ENCODE results near the gene ADD1.
A peak's percentile ranks its signal among the peaks of the same experiment; 100 is the strongest.

ADD1 gene

DNA sequence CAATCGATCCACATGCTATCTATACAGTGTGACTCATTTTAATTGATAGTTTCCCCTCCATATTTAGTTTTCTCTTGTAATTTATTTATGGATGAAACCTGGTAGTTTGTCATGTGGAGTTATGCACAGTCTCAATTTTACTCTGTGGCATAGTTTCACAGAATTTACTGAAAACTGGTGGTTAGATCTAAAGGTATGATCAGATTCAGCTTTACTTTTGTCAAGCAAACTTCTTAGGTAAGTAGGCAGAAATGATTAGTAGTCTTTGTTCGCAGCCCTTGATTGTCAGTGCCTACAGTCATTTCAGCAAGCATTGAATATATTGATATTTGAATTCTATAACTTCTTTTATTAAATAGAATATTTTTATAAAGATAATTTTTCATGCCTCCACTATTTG is 2.5 kb downstream of the ADD1 start:
- H3K36me3 ChIP-seq (ENCODE audit: control insufficient read depth, insufficient read depth, low read length) = no peaks in the 10 kb centered on the region
- no peak for DNase-seq
- H2BK5ac ChIP-seq (ENCODE audit: low read length) = no peak overlapping the region
- no peak overlapping the region for H2BK15ac ChIP-seq (replicated peaks; ENCODE audit: low read depth)
- H3K79me2 ChIP-seq (ENCODE audit: control insufficient read depth, insufficient read depth, low read length) = peaks cover 56% of the 10 kb centered on the region
- no peak overlapping the region for H3K56ac ChIP-seq (ENCODE audit: low read length)
- H3K27me3 ChIP-seq (ENCODE audit: insufficient read depth, low read length, poor library complexity) = no peaks in the 10 kb centered on the region
- H3K27ac ChIP-seq (ENCODE audit: low read depth, low read length) = no peak overlapping the region
- no peak overlapping the region for H2AK5ac ChIP-seq (ENCODE audit: low read length)
- no peak overlapping the region for H4K5ac ChIP-seq (ENCODE audit: low read length)
- H3K4ac ChIP-seq (ENCODE audit: low read depth, low read length) = no peak overlapping the region
- 100% methylated on average over 1 of the region's 2 CpGs for WGBS (ENCODE audit: extremely low coverage, insufficient coverage, low lambda C conversion rate)
- H3K23ac ChIP-seq (ENCODE audit: low read length) = no peak overlapping the region
- no peak overlapping the region for H3K4me2 ChIP-seq (ENCODE audit: low read length)
- no peak overlapping the region for H2BK120ac ChIP-seq (ENCODE audit: low read depth, low read length)
- no peak overlapping the region for H3K4me3 ChIP-seq (ENCODE audit: low read length)
- H3K4me1 ChIP-seq (ENCODE audit: control insufficient read depth, low read depth, low read length) = peaks cover 8% of the 10 kb centered on the region
- H3K79me1 ChIP-seq (ENCODE audit: low read length) = peaks cover 4% of the 10 kb centered on the region
- no peak overlapping the region for H3K18ac ChIP-seq (ENCODE audit: low read length)
- no peak overlapping the region for H3K9ac ChIP-seq (ENCODE audit: low read length)
- H4K8ac ChIP-seq (ENCODE audit: low read depth, low read length) = no peak overlapping the region

DNA sequence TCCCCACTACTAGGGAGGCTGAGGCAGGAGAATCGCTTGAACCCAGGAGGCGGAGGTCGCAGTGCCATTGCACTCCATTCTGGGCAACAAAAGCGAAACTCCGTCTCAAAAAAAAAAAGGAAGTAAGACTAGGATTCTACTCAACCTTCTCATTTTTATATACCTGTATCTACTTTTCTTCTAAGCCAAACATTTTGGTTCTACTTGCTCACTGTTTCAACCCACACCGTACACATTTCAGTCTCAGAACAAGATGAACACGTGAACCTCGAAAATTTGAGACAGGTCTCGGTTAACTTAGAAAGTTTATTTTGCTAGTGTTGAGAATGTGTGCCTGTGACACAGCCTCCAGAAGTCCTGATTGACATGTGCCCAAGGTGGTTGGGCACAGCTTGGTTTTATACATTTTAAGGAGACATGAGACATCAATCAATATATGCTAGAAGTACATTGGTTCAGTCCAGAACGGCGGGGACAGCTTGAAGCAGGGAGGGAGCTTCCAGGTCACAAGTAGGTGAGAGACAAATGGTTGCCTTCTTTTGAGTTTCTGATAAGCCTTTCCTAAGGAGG is 3.7 kb downstream of the ADD1 start:
- Histone ChIP-seq H3K56ac (ENCODE audit: low read length) (no peak overlapping the region), H2BK5ac (ENCODE audit: low read length) (no peak overlapping the region), H3K18ac (ENCODE audit: low read length) (peak overlapping the region; percentile 54), H3K4me2 (ENCODE audit: low read length) (no peak overlapping the region), H3K4me3 (ENCODE audit: low read length) (no peak overlapping the region), H2AK5ac (ENCODE audit: low read length) (no peak overlapping the region), H3K79me2 (ENCODE audit: control insufficient read depth, insufficient read depth, low read length) (peaks cover 62% of the 10 kb centered on the region), H3K36me3 (ENCODE audit: control insufficient read depth, insufficient read depth, low read length) (no peaks in the 10 kb centered on the region), H3K27ac (ENCODE audit: low read depth, low read length) (no peak overlapping the region), H2BK120ac (ENCODE audit: low read depth, low read length) (no peak overlapping the region), H3K27me3 (ENCODE audit: insufficient read depth, low read length, poor library complexity) (no peaks in the 10 kb centered on the region), H4K5ac (ENCODE audit: low read length) (no peak overlapping the region), H3K4me1 (ENCODE audit: control insufficient read depth, low read depth, low read length) (peaks cover 7% of the 10 kb centered on the region), H3K9ac (ENCODE audit: low read length) (no peak overlapping the region), H2BK15ac (replicated peaks; ENCODE audit: low read depth) (no peak overlapping the region), H3K4ac (ENCODE audit: low read depth, low read length) (peak overlapping the region; percentile 46), H4K8ac (ENCODE audit: low read depth, low read length) (no peak overlapping the region), H3K79me1 (ENCODE audit: low read length) (peaks cover 4% of the 10 kb centered on the region), H3K23ac (ENCODE audit: low read length) (no peak overlapping the region)
- no CpG with 5 or more reads among the region's 11 CpGs for WGBS (ENCODE audit: extremely low coverage, insufficient coverage, low lambda C conversion rate)
- peak; percentile 88 for DNase-seq

DNA sequence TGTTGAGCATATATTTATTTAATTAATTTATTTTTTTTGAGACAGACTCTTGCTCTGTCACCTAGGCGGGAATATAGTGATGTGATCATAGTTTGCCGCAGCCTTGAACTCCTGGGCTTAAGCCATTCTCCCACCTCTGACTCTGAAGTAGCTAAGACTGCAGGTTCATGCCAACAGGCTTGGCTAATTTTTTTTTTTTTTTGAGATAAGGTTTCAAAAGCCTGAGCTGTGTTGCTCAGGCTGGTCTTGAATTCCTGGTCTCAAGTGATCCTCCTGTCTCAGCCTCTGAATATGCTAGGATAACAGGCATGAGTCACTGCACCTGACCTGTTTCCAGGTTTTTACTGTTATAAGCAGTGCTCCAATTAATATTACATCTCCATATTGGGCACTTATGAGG is 4.8 kb downstream of the ADD1 start:
- no peak overlapping the region for H3K56ac ChIP-seq (ENCODE audit: low read length)
- peaks cover 3% of the 10 kb centered on the region for H3K4me1 ChIP-seq (ENCODE audit: control insufficient read depth, low read depth, low read length)
- peaks cover 66% of the 10 kb centered on the region for H3K79me2 ChIP-seq (ENCODE audit: control insufficient read depth, insufficient read depth, low read length)
- H3K18ac ChIP-seq (ENCODE audit: low read length) = no peak overlapping the region
- H3K4me3 ChIP-seq (ENCODE audit: low read length) = no peak overlapping the region
- no peak overlapping the region for H3K27ac ChIP-seq (ENCODE audit: low read depth, low read length)
- H3K9ac ChIP-seq (ENCODE audit: low read length) = no peak overlapping the region
- H2BK15ac ChIP-seq (replicated peaks; ENCODE audit: low read depth) = no peak overlapping the region
- no peaks in the 10 kb centered on the region for H3K36me3 ChIP-seq (ENCODE audit: control insufficient read depth, insufficient read depth, low read length)
- no peak overlapping the region for H2AK5ac ChIP-seq (ENCODE audit: low read length)
- no peak overlapping the region for H4K5ac ChIP-seq (ENCODE audit: low read length)
- DNase-seq = peak; percentile 44
- peaks cover 4% of the 10 kb centered on the region for H3K79me1 ChIP-seq (ENCODE audit: low read length)
- WGBS (ENCODE audit: extremely low coverage, insufficient coverage, low lambda C conversion rate) = no CpG with 5 or more reads among the region's 2 CpGs
- no peak overlapping the region for H3K23ac ChIP-seq (ENCODE audit: low read length)
- no peak overlapping the region for H4K8ac ChIP-seq (ENCODE audit: low read depth, low read length)
- H2BK5ac ChIP-seq (ENCODE audit: low read length) = no peak overlapping the region
- H3K4ac ChIP-seq (ENCODE audit: low read depth, low read length) = no peak overlapping the region
- no peak overlapping the region for H3K4me2 ChIP-seq (ENCODE audit: low read length)
- H2BK120ac ChIP-seq (ENCODE audit: low read depth, low read length) = no peak overlapping the region
- no peaks in the 10 kb centered on the region for H3K27me3 ChIP-seq (ENCODE audit: insufficient read depth, low read length, poor library complexity)

DNA sequence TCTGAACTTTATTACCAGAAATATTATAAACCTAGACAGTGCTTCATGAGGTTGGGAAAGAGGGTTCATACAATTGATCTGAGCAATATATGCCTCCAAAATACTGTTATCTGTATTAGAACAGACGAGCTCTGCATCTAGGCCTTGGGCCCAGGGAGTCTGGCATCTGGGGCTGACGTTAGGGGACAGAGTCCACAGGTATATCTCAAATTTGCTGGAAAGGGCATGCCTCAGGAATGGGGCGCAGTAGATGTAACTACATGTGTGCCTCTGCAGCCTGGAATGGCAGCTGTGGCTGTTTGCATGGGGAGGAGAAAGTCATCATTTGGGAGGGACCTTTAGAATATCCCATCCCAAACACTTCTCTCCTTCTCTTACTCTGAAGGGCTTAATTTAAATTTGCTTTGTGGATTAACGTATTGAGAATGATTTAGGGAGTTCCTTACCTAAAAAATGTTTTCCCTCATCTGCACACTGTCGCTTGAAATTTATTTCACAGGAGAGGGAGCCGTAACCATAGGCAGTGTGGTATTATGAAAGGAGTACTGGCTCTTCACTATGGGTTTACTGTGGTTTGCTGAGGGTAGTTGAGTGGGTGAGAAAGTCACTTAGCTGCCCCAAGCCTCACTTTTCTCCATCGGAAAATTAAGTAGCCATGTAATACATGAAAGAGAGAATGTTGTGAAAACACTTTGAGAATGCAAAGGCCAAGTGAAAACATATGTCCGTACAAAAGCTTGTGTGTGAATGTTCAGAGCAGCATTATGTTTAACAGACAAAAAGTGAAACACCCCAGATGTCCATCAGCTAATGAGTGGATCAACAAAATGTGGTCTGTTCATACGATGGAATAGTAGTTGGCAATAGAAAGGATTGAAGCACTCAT is 5.9 kb downstream of the ADD1 start:
- no peaks in the 10 kb centered on the region for H3K36me3 ChIP-seq (ENCODE audit: control insufficient read depth, insufficient read depth, low read length)
- H3K4me3 ChIP-seq (ENCODE audit: low read length) = no peak overlapping the region
- H4K8ac ChIP-seq (ENCODE audit: low read depth, low read length) = no peak overlapping the region
- H4K5ac ChIP-seq (ENCODE audit: low read length) = no peak overlapping the region
- H2BK5ac ChIP-seq (ENCODE audit: low read length) = no peak overlapping the region
- no peak for DNase-seq
- H3K4ac ChIP-seq (ENCODE audit: low read depth, low read length) = no peak overlapping the region
- no peak overlapping the region for H3K9ac ChIP-seq (ENCODE audit: low read length)
- H3K56ac ChIP-seq (ENCODE audit: low read length) = peak overlapping the region; percentile 3
- H3K79me1 ChIP-seq (ENCODE audit: low read length) = peaks cover 6% of the 10 kb centered on the region
- H3K18ac ChIP-seq (ENCODE audit: low read length) = peak overlapping the region; percentile 39
- H2BK15ac ChIP-seq (replicated peaks; ENCODE audit: low read depth) = no peak overlapping the region
- no peak overlapping the region for H3K4me2 ChIP-seq (ENCODE audit: low read length)
- H2BK120ac ChIP-seq (ENCODE audit: low read depth, low read length) = no peak overlapping the region
- peaks cover 66% of the 10 kb centered on the region for H3K79me2 ChIP-seq (ENCODE audit: control insufficient read depth, insufficient read depth, low read length)
- no peak overlapping the region for H2AK5ac ChIP-seq (ENCODE audit: low read length)
- no peak overlapping the region for H3K23ac ChIP-seq (ENCODE audit: low read length)
- peaks cover 3% of the 10 kb centered on the region for H3K4me1 ChIP-seq (ENCODE audit: control insufficient read depth, low read depth, low read length)
- no peak overlapping the region for H3K27ac ChIP-seq (ENCODE audit: low read depth, low read length)
- WGBS (ENCODE audit: extremely low coverage, insufficient coverage, low lambda C conversion rate) = no CpG with 5 or more reads among the region's 9 CpGs
- no peaks in the 10 kb centered on the region for H3K27me3 ChIP-seq (ENCODE audit: insufficient read depth, low read length, poor library complexity)

DNA sequence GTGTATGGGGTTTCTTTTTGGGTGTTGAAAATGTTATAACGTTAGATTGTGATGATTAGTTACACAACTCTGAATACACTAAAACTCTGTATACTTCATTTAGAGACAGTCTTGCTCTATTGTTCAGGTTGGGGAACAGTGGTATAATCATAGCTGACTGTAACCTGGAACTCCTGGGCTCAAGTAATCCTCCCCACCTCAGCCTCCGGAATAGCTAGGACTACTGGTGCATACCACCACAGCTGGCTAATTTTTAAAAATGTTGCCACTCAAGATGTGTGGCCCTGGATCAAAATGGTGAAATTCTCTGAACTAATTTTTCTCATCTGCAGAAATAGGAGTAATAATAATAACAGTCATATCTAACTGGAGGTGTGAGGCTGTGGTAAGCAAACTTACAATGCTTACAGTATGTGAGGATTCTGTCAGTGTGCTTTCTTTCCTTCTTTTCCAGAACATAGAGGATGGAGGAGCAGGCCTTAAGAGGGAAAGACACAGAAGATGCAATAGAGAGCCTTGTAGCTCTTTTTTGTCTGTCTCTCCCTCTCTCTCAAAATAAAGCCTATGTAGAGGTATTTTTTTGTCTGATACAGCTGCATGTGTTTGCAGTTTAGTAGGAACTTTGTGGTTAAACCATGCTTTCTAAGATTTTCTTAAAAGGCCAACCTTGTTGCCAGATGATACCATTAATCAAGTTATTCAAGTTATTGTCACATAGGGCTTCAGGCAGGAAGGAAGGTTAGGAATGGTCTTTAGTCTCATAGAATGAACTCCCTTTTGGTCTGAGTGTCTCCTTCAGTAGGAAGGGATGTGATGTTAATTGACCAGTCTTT is 7.5 kb downstream of the ADD1 start:
- no peak overlapping the region for H3K4me3 ChIP-seq (ENCODE audit: low read length)
- no peak for DNase-seq
- no CpG with 5 or more reads among the region's 2 CpGs for WGBS (ENCODE audit: extremely low coverage, insufficient coverage, low lambda C conversion rate)
- peaks cover 66% of the 10 kb centered on the region for H3K79me2 ChIP-seq (ENCODE audit: control insufficient read depth, insufficient read depth, low read length)
- H3K4ac ChIP-seq (ENCODE audit: low read depth, low read length) = no peak overlapping the region
- H2BK5ac ChIP-seq (ENCODE audit: low read length) = no peak overlapping the region
- no peaks in the 10 kb centered on the region for H3K36me3 ChIP-seq (ENCODE audit: control insufficient read depth, insufficient read depth, low read length)
- no peak overlapping the region for H2BK15ac ChIP-seq (replicated peaks; ENCODE audit: low read depth)
- no peak overlapping the region for H3K23ac ChIP-seq (ENCODE audit: low read length)
- no peak overlapping the region for H3K18ac ChIP-seq (ENCODE audit: low read length)
- no peak overlapping the region for H3K27ac ChIP-seq (ENCODE audit: low read depth, low read length)
- H3K79me1 ChIP-seq (ENCODE audit: low read length) = peaks cover 8% of the 10 kb centered on the region
- H3K56ac ChIP-seq (ENCODE audit: low read length) = no peak overlapping the region
- H3K4me1 ChIP-seq (ENCODE audit: control insufficient read depth, low read depth, low read length) = peaks cover 3% of the 10 kb centered on the region
- no peak overlapping the region for H3K4me2 ChIP-seq (ENCODE audit: low read length)
- no peak overlapping the region for H4K5ac ChIP-seq (ENCODE audit: low read length)
- no peak overlapping the region for H4K8ac ChIP-seq (ENCODE audit: low read depth, low read length)
- H2AK5ac ChIP-seq (ENCODE audit: low read length) = no peak overlapping the region
- H3K27me3 ChIP-seq (ENCODE audit: insufficient read depth, low read length, poor library complexity) = no peaks in the 10 kb centered on the region
- no peak overlapping the region for H3K9ac ChIP-seq (ENCODE audit: low read length)
- H2BK120ac ChIP-seq (ENCODE audit: low read depth, low read length) = no peak overlapping the region

All from mesendoderm (in vitro differentiated cells).